Activated T-helper 1 cell treated with anti-CD3 and anti-CD28 coated beads, Interleukin-12 subunit alpha, Interleukin-12 subunit beta, Interleukin-2, Interleukin-4 antibody, amounts not matched to agents 30 ng/mL and 10 ng/mL and 1 ng/mL, durations not matched to agents 14 hours and 24 hours and 36 hours (primary cell): ENCODE measurements around the gene MEIS1. TPM values are rescaled to one million over a fixed set of nuclear protein-coding genes. Genes with fewer than 3 reads are reported as not detected.

Experiments
- DNase-seq: peaks from one replicate; pipeline ENCODE4 v3.0.0; 2021; ENCODE audit warnings: low spot score
- H3K27ac Mint-ChIP-seq: one replicate; pipeline ENCODE4 v1.8.0; 2021; ENCODE audit warnings: mild to moderate bottlenecking, mixed read lengths
- H3K27me3 Mint-ChIP-seq: one replicate; pipeline ENCODE4 v1.8.0; 2022; ENCODE audit warnings: mild to moderate bottlenecking, moderate library complexity, mixed read lengths; ENCODE audit not compliant: insufficient read depth
- H3K36me3 Mint-ChIP-seq: one replicate; pipeline ENCODE4 v1.8.0; 2021; ENCODE audit warnings: low read depth, mixed read lengths
- H3K4me1 Mint-ChIP-seq: one replicate; pipeline ENCODE4 v1.8.0; 2021; ENCODE audit warnings: low read depth, mixed read lengths
- H3K4me3 Mint-ChIP-seq: one replicate; pipeline ENCODE4 v1.8.0; 2021; ENCODE audit warnings: mild to moderate bottlenecking, moderate library complexity, mixed read lengths
- H3K9me3 Mint-ChIP-seq: one replicate; pipeline ENCODE4 v1.8.0; 2021; ENCODE audit warnings: mixed read lengths
- intact Hi-C: fragments of 100-400 bp; cut with micrococcal nuclease; formaldehyde crosslinking; loops from one replicate; pipeline ENCODE4 v1.15.1; 2024
- total RNA-seq: library from RNA; stranded (reverse); gene quantifications from 2 replicates; pipeline ENCODE4 v1.2.3, GENCODE V29; 2022

Gene MEIS1
- total RNA-seq, 1 donor from 2014 or later, result not detected

GRCh38 chr2:66521291-66521922 lies 86.5 kb downstream of the MEIS1 start:
- H3K4me1 Mint-ChIP-seq, result no peaks in the 10 kb centered on the region
- no peak overlapping the region for H3K27ac Mint-ChIP-seq
- H3K36me3 Mint-ChIP-seq, result no peaks in the 10 kb centered on the region
- DNase-seq, result no peak
- no peaks in the 10 kb centered on the region for H3K27me3 Mint-ChIP-seq
- no peak overlapping the region for H3K4me3 Mint-ChIP-seq
- no peaks in the 10 kb centered on the region for H3K9me3 Mint-ChIP-seq
- intact Hi-C loops, result no loop called here

GRCh38 chr2:66522611-66523376 lies 87.9 kb downstream of the MEIS1 start:
- no peak overlapping the region for H3K4me3 Mint-ChIP-seq
- no peak overlapping the region for H3K27ac Mint-ChIP-seq
- H3K27me3 Mint-ChIP-seq, result no peaks in the 10 kb centered on the region
- no peak for DNase-seq
- intact Hi-C loops, result no loop called here
- H3K4me1 Mint-ChIP-seq, result no peaks in the 10 kb centered on the region
- no peaks in the 10 kb centered on the region for H3K36me3 Mint-ChIP-seq
- H3K9me3 Mint-ChIP-seq, result no peaks in the 10 kb centered on the region

GRCh38 chr2:66523377-66523969 lies 88.5 kb downstream of the MEIS1 start:
- intact Hi-C loops, result no loop called here
- DNase-seq, result no peak
- Mint-ChIP-seq H3K27me3 (no peaks in the 10 kb centered on the region), H3K27ac (no peak overlapping the region), H3K4me3 (no peak overlapping the region), H3K9me3 (no peaks in the 10 kb centered on the region), H3K4me1 (no peaks in the 10 kb centered on the region), H3K36me3 (no peaks in the 10 kb centered on the region)

- Mint-ChIP-seq H3K36me3 (no peaks in the 10 kb centered on the region), H3K27ac (no peak overlapping the region), H3K9me3 (no peaks in the 10 kb centered on the region), H3K27me3 (no peaks in the 10 kb centered on the region), H3K4me3 (no peak overlapping the region), H3K4me1 (no peaks in the 10 kb centered on the region)
- DNase-seq, result no peak
- intact Hi-C loops, result no loop called here
These were observed 89.1 kb downstream of the MEIS1 start for GRCh38 chr2:66523990-66524389.

- Mint-ChIP-seq H3K27me3 (no peaks in the 10 kb centered on the region), H3K4me3 (no peak overlapping the region), H3K36me3 (no peaks in the 10 kb centered on the region), H3K4me1 (no peaks in the 10 kb centered on the region), H3K9me3 (no peaks in the 10 kb centered on the region), H3K27ac (no peak overlapping the region)
- intact Hi-C loops, result no loop called here
- no peak for DNase-seq
These were observed 90.7 kb downstream of the MEIS1 start for GRCh38 chr2:66525606-66526005.

GRCh38 chr2:66526180-66526579 lies 91.3 kb downstream of the MEIS1 start:
- Mint-ChIP-seq H3K36me3 (no peaks in the 10 kb centered on the region), H3K9me3 (no peaks in the 10 kb centered on the region), H3K27me3 (no peaks in the 10 kb centered on the region), H3K27ac (no peak overlapping the region), H3K4me3 (no peak overlapping the region), H3K4me1 (no peaks in the 10 kb centered on the region)
- DNase-seq, result no peak
- intact Hi-C loops, result no loop called here

GRCh38 chr2:66528974-66529724 lies 94.2 kb downstream of the MEIS1 start:
- no peaks in the 10 kb centered on the region for H3K9me3 Mint-ChIP-seq
- no peak for DNase-seq
- intact Hi-C loops, result no loop called here
- no peaks in the 10 kb centered on the region for H3K4me1 Mint-ChIP-seq
- no peaks in the 10 kb centered on the region for H3K36me3 Mint-ChIP-seq
- H3K27ac Mint-ChIP-seq, result no peak overlapping the region
- no peaks in the 10 kb centered on the region for H3K27me3 Mint-ChIP-seq
- no peak overlapping the region for H3K4me3 Mint-ChIP-seq

- Mint-ChIP-seq H3K27me3 (no peaks in the 10 kb centered on the region), H3K27ac (no peak overlapping the region), H3K36me3 (no peaks in the 10 kb centered on the region), H3K4me3 (no peak overlapping the region), H3K4me1 (no peaks in the 10 kb centered on the region), H3K9me3 (no peaks in the 10 kb centered on the region)
- intact Hi-C loops, result no loop called here
- DNase-seq, result no peak
These were observed 95.7 kb downstream of the MEIS1 start for GRCh38 chr2:66530651-66531050.

GRCh38 chr2:66531155-66531554 lies 96.2 kb downstream of the MEIS1 start:
- Mint-ChIP-seq H3K4me3 (no peak overlapping the region), H3K36me3 (no peaks in the 10 kb centered on the region), H3K9me3 (no peaks in the 10 kb centered on the region), H3K27ac (no peak overlapping the region), H3K4me1 (no peaks in the 10 kb centered on the region), H3K27me3 (no peaks in the 10 kb centered on the region)
- intact Hi-C loops, result no loop called here
- DNase-seq, result no peak

- Mint-ChIP-seq H3K4me3 (no peak overlapping the region), H3K36me3 (no peaks in the 10 kb centered on the region)
- DNase-seq, result no peak
These were observed 96.6 kb downstream of the MEIS1 start for GRCh38 chr2:66531567-66531966.

GRCh38 chr2:66532972-66533868 lies 98.3 kb downstream of the MEIS1 start:
- no peaks in the 10 kb centered on the region for H3K4me1 Mint-ChIP-seq
- H3K4me3 Mint-ChIP-seq, result no peak overlapping the region
- DNase-seq, result no peak
- H3K27ac Mint-ChIP-seq, result no peak overlapping the region
- H3K27me3 Mint-ChIP-seq, result no peaks in the 10 kb centered on the region
- no peaks in the 10 kb centered on the region for H3K9me3 Mint-ChIP-seq
- intact Hi-C loops, result no loop called here
- no peaks in the 10 kb centered on the region for H3K36me3 Mint-ChIP-seq

More at GRCh38 chr2:66531567-66531966, 96.6 kb downstream of the MEIS1 start:
- Mint-ChIP-seq H3K27ac (no peak overlapping the region), H3K4me1 (no peaks in the 10 kb centered on the region), H3K27me3 (no peaks in the 10 kb centered on the region), H3K9me3 (no peaks in the 10 kb centered on the region)
- intact Hi-C loops, result no loop called here

- Mint-ChIP-seq H3K36me3 (no peaks in the 10 kb centered on the region), H3K4me1 (no peaks in the 10 kb centered on the region), H3K9me3 (no peaks in the 10 kb centered on the region), H3K27ac (no peak overlapping the region), H3K27me3 (no peaks in the 10 kb centered on the region), H3K4me3 (no peak overlapping the region)
- intact Hi-C loops, result no loop called here
- DNase-seq, result no peak
These were observed 99.5 kb downstream of the MEIS1 start for GRCh38 chr2:66534461-66534860.
